K562 (cell line): Measurements from ENCODE around the gene TXNIP. TPM values are rescaled to one million over a fixed set of nuclear protein-coding genes. Genes with fewer than 3 reads are reported as not detected.

Source experiments
- ATF1 ChIP-seq, 2 experiments: fragments of 450-650 bp in 1 of 2; IDR thresholded peaks; 2 replicates each; pipeline ENCODE4 v1.6.1; 2016; ENCODE audit warnings: missing compliant biosample characterization in 1 of 2, missing genetic modification characterization in 1 of 2
- ELF1 ChIP-seq: fragments of 200-800 bp; sonication (Bioruptor generic); IDR thresholded peaks from 2 replicates; pipeline ENCODE4 v1.6.1; 2016; ENCODE audit warnings: missing genetic modification characterization, missing compliant biosample characterization
- ESRRB ChIP-seq: fragments of 250-450 bp; sonication (Bioruptor Pico); IDR thresholded peaks from 2 replicates; pipeline ENCODE4 v1.5.0; 2020; ENCODE audit warnings: mild to moderate bottlenecking, moderate library complexity, borderline replicate concordance
- ETV1 ChIP-seq: fragments of 450-650 bp; conservative IDR thresholded peaks from 2 replicates; pipeline ENCODE4 v1.6.1; 2016; ENCODE audit warnings: missing genetic modification characterization, control low read depth, low read depth, missing compliant biosample characterization
- FOSL1 ChIP-seq: fragments of 200-800 bp; sonication (Bioruptor generic); conservative IDR thresholded peaks from 2 replicates; pipeline ENCODE4 v1.6.1; 2016; ENCODE audit warnings: missing genetic modification characterization, missing compliant biosample characterization
- HNRNPL ChIP-seq: fragments of 200-400 bp; formaldehyde crosslinking; IDR thresholded peaks from 2 replicates; pipeline ENCODE4 v1.6.1; 2017; ENCODE audit warnings: low read depth, mild to moderate bottlenecking, low read length
- MECOM ChIP-seq: fragments of 250-450 bp; sonication (Bioruptor Pico); IDR thresholded peaks from 2 replicates; pipeline ENCODE4 v1.8.0; 2022; ENCODE audit warnings: inconsistent platforms
- MEF2D ChIP-seq: conservative IDR thresholded peaks from 2 replicates; pipeline ENCODE4 v1.6.1; 2016; ENCODE audit warnings: low read depth, missing genetic modification characterization, missing compliant biosample characterization
- POLR2B ChIP-seq: fragments of 450-650 bp; IDR thresholded peaks from 2 replicates; pipeline ENCODE4 v1.6.1; 2018; ENCODE audit warnings: low read depth; ENCODE audit not compliant: partially characterized antibody
- U2AF1 ChIP-seq: fragments of 200-400 bp; formaldehyde crosslinking; optimal IDR thresholded peaks from 2 replicates; pipeline ENCODE3; 2017; ENCODE audit warnings: mild to moderate bottlenecking, low read depth, low read length, moderate library complexity
- ZNF134 ChIP-seq: fragments of 250-450 bp; sonication (Bioruptor Pico); conservative IDR thresholded peaks from 2 replicates; pipeline ENCODE4 v1.4.0; 2020
- ZNF57 ChIP-seq: fragments of 450-650 bp; formaldehyde crosslinking; IDR thresholded peaks from 2 replicates; pipeline ENCODE4 v1.4.0; 2020; ENCODE audit warnings: mild to moderate bottlenecking, moderate library complexity
- ZNF780A ChIP-seq: fragments of 250-450 bp; sonication (Bioruptor Pico); IDR thresholded peaks from 2 replicates; pipeline ENCODE4 v1.5.0; 2021; ENCODE audit warnings: mild to moderate bottlenecking
- polyA plus RNA-seq, 8 experiments: library from polyadenylated mRNA; depleted of rRNA in 4 of 8; stranded (reverse) in 5 of 8; unstranded in 3 of 8; fragments of >200 nt; fragmentation: Nextera tagmentation in 2 of 8; fragmentation: Illumina TruSeq in 1 of 8; extraction: Ambion mirVana in 2 of 8; extraction: Trizol in 1 of 8; gene quantifications; 2 replicates each; pipeline versions ENCODE4 v1.2.1 to v1.2.3, GENCODE V29; 2011 to 2014; ENCODE audit warnings: inconsistent platforms in 1 of 8, missing spikeins in 1 of 8
- total RNA-seq, 7 experiments: library from RNA; depleted of rRNA in 6 of 7; stranded (reverse); fragments of >200 nt in 6 of 7; fragmentation: Illumina TruSeq in 2 of 7; extraction: Trizol in 2 of 7; gene quantifications; 2 replicates each; pipeline versions ENCODE4 v1.2.1 to v1.2.3, GENCODE V29; 2011 to 2021; ENCODE audit warnings: low replicate concordance in 1 of 7
- TF ChIP-seq, protein P1 (sequence below): fragments of 450-650 bp; formaldehyde crosslinking; IDR thresholded peaks from 2 replicates; pipeline ENCODE4 v1.4.0; 2020; ENCODE audit warnings: mild to moderate bottlenecking, mixed read lengths
- TF ChIP-seq, protein P2 (sequence below): fragments of 450-650 bp; IDR thresholded peaks from 2 replicates; pipeline ENCODE4 v1.7.1; 2018; ENCODE audit warnings: mild to moderate bottlenecking, low read depth; ENCODE audit not compliant: partially characterized antibody
- TF ChIP-seq, protein P3 (sequence below): sonication (generic); formaldehyde crosslinking; IDR thresholded peaks from 2 replicates; pipeline ENCODE4 v1.8.0; 2022; ENCODE audit warnings: mild to moderate bottlenecking, missing genetic modification reagents

The TXNIP gene
- total and polyA plus RNA-seq, 9 of the 15 experiments (the other 6 are each of a cell fraction or from before 2014, with no cell fraction given) = 120 to 499 (median 257) TPM

DNA sequence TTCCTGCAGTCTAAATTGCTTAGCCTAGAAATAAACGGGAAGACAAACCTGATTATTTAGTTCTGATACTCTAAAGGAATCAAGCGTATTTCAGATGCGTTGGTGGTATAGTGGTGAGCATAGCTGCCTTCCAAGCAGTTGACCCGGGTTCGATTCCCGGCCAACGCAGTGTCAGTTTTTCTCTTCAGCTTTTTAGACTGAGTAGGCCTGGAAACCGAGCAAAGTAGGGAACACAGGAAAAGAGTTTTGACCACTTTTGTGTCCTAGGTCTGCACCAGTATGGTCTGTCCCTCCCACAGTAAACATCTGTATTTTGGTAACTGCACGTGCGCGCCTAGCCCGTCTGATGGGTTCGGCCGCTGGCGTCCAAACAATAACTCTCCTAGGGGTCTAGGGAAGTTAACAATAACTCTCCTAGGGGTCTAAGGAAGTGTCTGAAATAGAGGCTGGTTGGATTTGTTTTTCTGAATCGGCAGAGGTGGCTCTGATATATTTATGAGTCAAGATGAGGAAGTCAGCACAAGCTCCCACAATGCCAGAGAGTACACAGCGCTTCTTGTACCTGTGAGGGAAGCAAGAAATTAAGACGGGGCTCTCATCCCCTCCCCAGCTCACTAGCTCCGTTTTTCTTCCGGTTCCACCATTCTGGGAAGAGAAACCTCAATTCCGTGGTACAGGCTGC is 40.7 kb upstream of the TXNIP start (continued):
- TF ChIP-seq, protein P1, sequence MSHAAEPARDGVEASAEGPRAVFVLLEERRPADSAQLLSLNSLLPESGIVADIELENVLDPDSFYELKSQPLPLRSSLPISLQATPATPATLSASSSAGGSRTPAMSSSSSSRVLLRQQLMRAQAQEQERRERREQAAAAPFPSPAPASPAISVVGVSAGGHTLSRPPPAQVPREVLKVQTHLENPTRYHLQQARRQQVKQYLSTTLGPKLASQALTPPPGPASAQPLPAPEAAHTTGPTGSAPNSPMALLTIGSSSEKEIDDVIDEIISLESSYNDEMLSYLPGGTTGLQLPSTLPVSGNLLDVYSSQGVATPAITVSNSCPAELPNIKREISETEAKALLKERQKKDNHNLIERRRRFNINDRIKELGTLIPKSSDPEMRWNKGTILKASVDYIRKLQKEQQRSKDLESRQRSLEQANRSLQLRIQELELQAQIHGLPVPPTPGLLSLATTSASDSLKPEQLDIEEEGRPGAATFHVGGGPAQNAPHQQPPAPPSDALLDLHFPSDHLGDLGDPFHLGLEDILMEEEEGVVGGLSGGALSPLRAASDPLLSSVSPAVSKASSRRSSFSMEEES (CRISPR knock-in tag) = no peak
- TF ChIP-seq, protein P2, sequence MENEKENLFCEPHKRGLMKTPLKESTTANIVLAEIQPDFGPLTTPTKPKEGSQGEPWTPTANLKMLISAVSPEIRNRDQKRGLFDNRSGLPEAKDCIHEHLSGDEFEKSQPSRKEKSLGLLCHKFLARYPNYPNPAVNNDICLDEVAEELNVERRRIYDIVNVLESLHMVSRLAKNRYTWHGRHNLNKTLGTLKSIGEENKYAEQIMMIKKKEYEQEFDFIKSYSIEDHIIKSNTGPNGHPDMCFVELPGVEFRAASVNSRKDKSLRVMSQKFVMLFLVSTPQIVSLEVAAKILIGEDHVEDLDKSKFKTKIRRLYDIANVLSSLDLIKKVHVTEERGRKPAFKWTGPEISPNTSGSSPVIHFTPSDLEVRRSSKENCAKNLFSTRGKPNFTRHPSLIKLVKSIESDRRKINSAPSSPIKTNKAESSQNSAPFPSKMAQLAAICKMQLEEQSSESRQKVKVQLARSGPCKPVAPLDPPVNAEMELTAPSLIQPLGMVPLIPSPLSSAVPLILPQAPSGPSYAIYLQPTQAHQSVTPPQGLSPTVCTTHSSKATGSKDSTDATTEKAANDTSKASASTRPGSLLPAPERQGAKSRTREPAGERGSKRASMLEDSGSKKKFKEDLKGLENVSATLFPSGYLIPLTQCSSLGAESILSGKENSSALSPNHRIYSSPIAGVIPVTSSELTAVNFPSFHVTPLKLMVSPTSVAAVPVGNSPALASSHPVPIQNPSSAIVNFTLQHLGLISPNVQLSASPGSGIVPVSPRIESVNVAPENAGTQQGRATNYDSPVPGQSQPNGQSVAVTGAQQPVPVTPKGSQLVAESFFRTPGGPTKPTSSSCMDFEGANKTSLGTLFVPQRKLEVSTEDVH = no peak
- TF ChIP-seq ZNF134 (CRISPR knock-in tag) (no peak), ELF1 (tag) (peak; percentile 53; the same call in 1 of the 2 replicates), POLR2B (no peak), MEF2D (tag) (no peak), HNRNPL (no peak), ESRRB (no peak), ETV1 (tag) (no peak), FOSL1 (tag) (peak; percentile 17; the same call in 1 of the 2 replicates), U2AF1 (no peak), MECOM (CRISPR knock-in tag) (0 out of 2 replicates have a peak, but pooled peaks have one; percentile 33), ATF1 (CRISPR knock-in tag; IDR thresholded peaks at IDR 0.05) (no peak), ATF1 (tag; IDR thresholded peaks at IDR 0.05) (no peak), ZNF57 (no peak), ZNF780A (CRISPR knock-in tag) (no peak)
- TF ChIP-seq, protein P3, sequence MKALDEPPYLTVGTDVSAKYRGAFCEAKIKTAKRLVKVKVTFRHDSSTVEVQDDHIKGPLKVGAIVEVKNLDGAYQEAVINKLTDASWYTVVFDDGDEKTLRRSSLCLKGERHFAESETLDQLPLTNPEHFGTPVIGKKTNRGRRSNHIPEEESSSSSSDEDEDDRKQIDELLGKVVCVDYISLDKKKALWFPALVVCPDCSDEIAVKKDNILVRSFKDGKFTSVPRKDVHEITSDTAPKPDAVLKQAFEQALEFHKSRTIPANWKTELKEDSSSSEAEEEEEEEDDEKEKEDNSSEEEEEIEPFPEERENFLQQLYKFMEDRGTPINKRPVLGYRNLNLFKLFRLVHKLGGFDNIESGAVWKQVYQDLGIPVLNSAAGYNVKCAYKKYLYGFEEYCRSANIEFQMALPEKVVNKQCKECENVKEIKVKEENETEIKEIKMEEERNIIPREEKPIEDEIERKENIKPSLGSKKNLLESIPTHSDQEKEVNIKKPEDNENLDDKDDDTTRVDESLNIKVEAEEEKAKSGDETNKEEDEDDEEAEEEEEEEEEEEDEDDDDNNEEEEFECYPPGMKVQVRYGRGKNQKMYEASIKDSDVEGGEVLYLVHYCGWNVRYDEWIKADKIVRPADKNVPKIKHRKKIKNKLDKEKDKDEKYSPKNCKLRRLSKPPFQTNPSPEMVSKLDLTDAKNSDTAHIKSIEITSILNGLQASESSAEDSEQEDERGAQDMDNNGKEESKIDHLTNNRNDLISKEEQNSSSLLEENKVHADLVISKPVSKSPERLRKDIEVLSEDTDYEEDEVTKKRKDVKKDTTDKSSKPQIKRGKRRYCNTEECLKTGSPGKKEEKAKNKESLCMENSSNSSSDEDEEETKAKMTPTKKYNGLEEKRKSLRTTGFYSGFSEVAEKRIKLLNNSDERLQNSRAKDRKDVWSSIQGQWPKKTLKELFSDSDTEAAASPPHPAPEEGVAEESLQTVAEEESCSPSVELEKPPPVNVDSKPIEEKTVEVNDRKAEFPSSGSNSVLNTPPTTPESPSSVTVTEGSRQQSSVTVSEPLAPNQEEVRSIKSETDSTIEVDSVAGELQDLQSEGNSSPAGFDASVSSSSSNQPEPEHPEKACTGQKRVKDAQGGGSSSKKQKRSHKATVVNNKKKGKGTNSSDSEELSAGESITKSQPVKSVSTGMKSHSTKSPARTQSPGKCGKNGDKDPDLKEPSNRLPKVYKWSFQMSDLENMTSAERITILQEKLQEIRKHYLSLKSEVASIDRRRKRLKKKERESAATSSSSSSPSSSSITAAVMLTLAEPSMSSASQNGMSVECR = peak; percentile 85; the same call in 1 of the 2 replicates
